ENCODE data around the gene TMCO4. TPM values are rescaled to one million over a fixed set of nuclear protein-coding genes. Genes with fewer than 3 reads are reported as not detected.

TMCO4 gene
- total and polyA plus RNA-seq, 2 donors (not counting 1 experiment from before 2014, with no cell fraction given) = 21.7 to 31.3 TPM

- no peak overlapping the region for H3K9ac ChIP-seq (ENCODE audit: low read length)
- Mint-ChIP-seq H3K27ac (no peak overlapping the region), H3K4me3 (no peak overlapping the region), H3K9me3 (ENCODE audit: insufficient read depth) (no peaks in the 10 kb centered on the region), H3K4me1 (no peaks in the 10 kb centered on the region), H3K27me3 (no peaks in the 10 kb centered on the region)
- no peak overlapping the region for H2AFZ ChIP-seq (ENCODE audit: insufficient read depth, low read depth, low read length, poor library complexity, severe bottlenecking)
- ChIA-PET POLR2A (no interaction called here), CTCF (no interaction called here)
- H3K27ac ChIP-seq (ENCODE audit: low read length in 2 of 2) = no peak overlapping the region
- ATAC-seq (ENCODE audit: low read depth) = no peak
- no peaks in the 10 kb centered on the region for H3K79me2 ChIP-seq (ENCODE audit: control insufficient read depth, insufficient read depth, low read length)
- H3K4me1 ChIP-seq (ENCODE audit: control insufficient read depth in 2 of 2, insufficient read depth in 2 of 2, low read length in 2 of 2) = no peaks in the 10 kb centered on the region
- TF ChIP-seq, protein P1, sequence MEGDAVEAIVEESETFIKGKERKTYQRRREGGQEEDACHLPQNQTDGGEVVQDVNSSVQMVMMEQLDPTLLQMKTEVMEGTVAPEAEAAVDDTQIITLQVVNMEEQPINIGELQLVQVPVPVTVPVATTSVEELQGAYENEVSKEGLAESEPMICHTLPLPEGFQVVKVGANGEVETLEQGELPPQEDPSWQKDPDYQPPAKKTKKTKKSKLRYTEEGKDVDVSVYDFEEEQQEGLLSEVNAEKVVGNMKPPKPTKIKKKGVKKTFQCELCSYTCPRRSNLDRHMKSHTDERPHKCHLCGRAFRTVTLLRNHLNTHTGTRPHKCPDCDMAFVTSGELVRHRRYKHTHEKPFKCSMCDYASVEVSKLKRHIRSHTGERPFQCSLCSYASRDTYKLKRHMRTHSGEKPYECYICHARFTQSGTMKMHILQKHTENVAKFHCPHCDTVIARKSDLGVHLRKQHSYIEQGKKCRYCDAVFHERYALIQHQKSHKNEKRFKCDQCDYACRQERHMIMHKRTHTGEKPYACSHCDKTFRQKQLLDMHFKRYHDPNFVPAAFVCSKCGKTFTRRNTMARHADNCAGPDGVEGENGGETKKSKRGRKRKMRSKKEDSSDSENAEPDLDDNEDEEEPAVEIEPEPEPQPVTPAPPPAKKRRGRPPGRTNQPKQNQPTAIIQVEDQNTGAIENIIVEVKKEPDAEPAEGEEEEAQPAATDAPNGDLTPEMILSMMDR (IDR thresholded peaks at IDR 0.05) = no peak
- no peaks in the 10 kb centered on the region for H3K27me3 ChIP-seq (replicated peaks in 1 of 4; ENCODE audit: control extremely low read depth in 1 of 4, control insufficient read depth in 3 of 4, insufficient read depth in 4 of 4, low read length in 3 of 4)
- no peak for DNase-seq
- H4K20me1 ChIP-seq (ENCODE audit: control insufficient read depth, insufficient read depth, low read length, poor library complexity, severe bottlenecking) = no peaks in the 10 kb centered on the region
- peaks cover 0 to 37% of the 10 kb centered on the region in 2 experiments for H3K36me3 ChIP-seq (replicated peaks in 1 of 2; ENCODE audit: control extremely low read depth in 1 of 2, control insufficient read depth in 1 of 2, extremely low read depth in 1 of 2, insufficient read depth in 2 of 2, low read length in 1 of 2)
- no peak overlapping the region for H3K4me2 ChIP-seq (replicated peaks; ENCODE audit: low read depth, low read length, poor library complexity, severe bottlenecking)
- peaks cover 0 to 16% (median 7%) of the 10 kb centered on the region in 3 donors for H3K9me3 ChIP-seq (ENCODE audit: control extremely low read depth in 1 of 3, control insufficient read depth in 2 of 3, insufficient read depth in 1 of 3, low read length in 2 of 3)
- no CpG with 5 or more reads among the region's 3 CpGs for WGBS (ENCODE audit: insufficient coverage)
- intact Hi-C loops (cut with micrococcal nuclease) = no loop called here
- H3K4me3 ChIP-seq (ENCODE audit: control extremely low read depth in 1 of 5, extremely low read depth in 1 of 5, insufficient read depth in 1 of 5, low read depth in 2 of 5, low read length in 4 of 5) = no peak overlapping the region
Measured at GRCh38 chr1:19743180-19743579, 56.5 kb downstream of the TMCO4 start.

DNA sequence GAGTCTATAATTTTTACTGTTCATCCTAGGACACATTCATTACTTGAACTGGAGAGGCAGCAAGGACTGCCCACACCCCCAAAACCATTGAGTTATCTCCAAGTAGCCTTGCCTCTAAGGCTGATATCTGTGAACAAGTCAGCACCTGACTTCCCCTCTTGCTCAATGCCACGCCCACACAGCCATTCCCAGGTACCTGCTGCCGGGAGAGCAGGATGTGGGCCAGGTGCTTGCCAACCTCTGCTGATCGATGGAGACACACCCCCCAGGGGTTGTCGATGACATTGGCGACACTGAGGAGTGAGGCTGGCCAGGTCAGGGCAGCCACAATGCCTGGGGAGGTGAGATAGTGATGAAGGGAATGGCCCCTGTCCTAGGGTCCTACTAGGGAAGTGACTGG is 60.1 kb downstream of the TMCO4 start:
- Histone ChIP-seq H2AFZ (ENCODE audit: insufficient read depth, low read depth, low read length, poor library complexity, severe bottlenecking) (no peak overlapping the region), H3K4me1 (ENCODE audit: control insufficient read depth in 2 of 2, insufficient read depth in 2 of 2, low read length in 2 of 2) (no peaks in the 10 kb centered on the region), H3K9me3 (ENCODE audit: control extremely low read depth in 1 of 3, control insufficient read depth in 2 of 3, insufficient read depth in 1 of 3, low read length in 2 of 3) (peaks cover 0 to 16% (median 7%) of the 10 kb centered on the region in 3 donors), H3K27me3 (replicated peaks in 1 of 4; ENCODE audit: control extremely low read depth in 1 of 4, control insufficient read depth in 3 of 4, insufficient read depth in 4 of 4, low read length in 3 of 4) (no peaks in the 10 kb centered on the region), H3K27ac (ENCODE audit: low read length in 2 of 2) (no peak overlapping the region), H4K20me1 (ENCODE audit: control insufficient read depth, insufficient read depth, low read length, poor library complexity, severe bottlenecking) (no peaks in the 10 kb centered on the region), H3K36me3 (replicated peaks in 1 of 2; ENCODE audit: control extremely low read depth in 1 of 2, control insufficient read depth in 1 of 2, extremely low read depth in 1 of 2, insufficient read depth in 2 of 2, low read length in 1 of 2) (peaks cover 3 to 23% of the 10 kb centered on the region in 2 experiments), H3K79me2 (ENCODE audit: control insufficient read depth, insufficient read depth, low read length) (no peaks in the 10 kb centered on the region), H3K4me3 (ENCODE audit: control extremely low read depth in 1 of 5, extremely low read depth in 1 of 5, insufficient read depth in 1 of 5, low read depth in 2 of 5, low read length in 4 of 5) (no peak overlapping the region), H3K4me2 (replicated peaks; ENCODE audit: low read depth, low read length, poor library complexity, severe bottlenecking) (no peak overlapping the region), H3K9ac (ENCODE audit: low read length) (no peak overlapping the region)
- 92% methylated on average over 5 of the region's 5 CpGs for WGBS (ENCODE audit: insufficient coverage)
- ATAC-seq (ENCODE audit: low read depth) (no peak), DNase-seq (no peak)
- Mint-ChIP-seq H3K4me1 (no peaks in the 10 kb centered on the region), H3K9me3 (ENCODE audit: insufficient read depth) (no peaks in the 10 kb centered on the region), H3K4me3 (no peak overlapping the region), H3K27me3 (no peaks in the 10 kb centered on the region), H3K27ac (no peak overlapping the region)
- ChIA-PET CTCF (no interaction called here), POLR2A (no interaction called here)
- TF ChIP-seq, protein P1 (IDR thresholded peaks at IDR 0.05) = no peak
- no peak for TF ChIP-seq EZH2 (IDR thresholded peaks at IDR 0.05; ENCODE audit: borderline replicate concordance, insufficient read depth, low read depth, low read length, poor library complexity, severe bottlenecking)
- intact Hi-C loops (cut with micrococcal nuclease) = no loop called here

Measured in B cell (primary cell).